Glutamatergic neuron (in vitro differentiated cells): Measurements from ENCODE around the gene SRSF2. TPM values are rescaled to one million over a fixed set of nuclear protein-coding genes. Genes with fewer than 3 reads are reported as not detected.

Source experiments
- DNase-seq: peaks from one replicate; pipeline ENCODE4 v3.0.0; 2022
- H3K27ac Mint-ChIP-seq: one replicate; pipeline ENCODE4 v1.8.0; 2020; ENCODE audit warnings: mild to moderate bottlenecking, mixed read lengths, inconsistent platforms; ENCODE audit not compliant: unreplicated experiment
- H3K27me3 Mint-ChIP-seq: one replicate; pipeline ENCODE4 v1.8.0; 2020; ENCODE audit warnings: mild to moderate bottlenecking, moderate library complexity, mixed read lengths, inconsistent platforms; ENCODE audit not compliant: unreplicated experiment
- H3K36me3 Mint-ChIP-seq: one replicate; pipeline ENCODE4 v1.8.0; 2020; ENCODE audit warnings: mild to moderate bottlenecking, mixed read lengths, inconsistent platforms; ENCODE audit not compliant: unreplicated experiment
- H3K4me1 Mint-ChIP-seq: one replicate; pipeline ENCODE4 v1.8.0; 2020; ENCODE audit warnings: mild to moderate bottlenecking, low read depth, mixed read lengths, inconsistent platforms; ENCODE audit not compliant: unreplicated experiment
- H3K4me3 Mint-ChIP-seq: one replicate; pipeline ENCODE4 v1.8.0; 2020; ENCODE audit warnings: mild to moderate bottlenecking, mixed read lengths, inconsistent platforms; ENCODE audit not compliant: unreplicated experiment
- H3K9me3 Mint-ChIP-seq: one replicate; pipeline ENCODE4 v1.8.0; 2020; ENCODE audit warnings: mild to moderate bottlenecking, moderate library complexity, mixed read lengths, inconsistent platforms; ENCODE audit not compliant: unreplicated experiment
- total RNA-seq: library from RNA; stranded (reverse); fragmentation: NEBNext Ultra II Directional; extraction: Animal tissue kit (Norgen Biotek cat#: 25700); gene quantifications from one replicate; pipeline ENCODE4 v1.2.1, GENCODE V29; 2021; ENCODE audit not compliant: unreplicated experiment
- TF ChIP-seq, protein P1 (sequence below): fragments of 200-600 bp; sonication (generic); IDR thresholded peaks from one replicate; pipeline ENCODE4 v1.5.0; 2021; ENCODE audit not compliant: partially characterized antibody, unreplicated experiment

Gene SRSF2
- total RNA-seq, 1 donor from 2014 or later = 188 TPM

- Mint-ChIP-seq H3K27ac (no peak overlapping the region), H3K9me3 (no peaks in the 10 kb centered on the region), H3K4me3 (no peak overlapping the region), H3K27me3 (no peaks in the 10 kb centered on the region), H3K4me1 (no peaks in the 10 kb centered on the region), H3K36me3 (no peaks in the 10 kb centered on the region)
- no peak for DNase-seq
- TF ChIP-seq, protein P1, sequence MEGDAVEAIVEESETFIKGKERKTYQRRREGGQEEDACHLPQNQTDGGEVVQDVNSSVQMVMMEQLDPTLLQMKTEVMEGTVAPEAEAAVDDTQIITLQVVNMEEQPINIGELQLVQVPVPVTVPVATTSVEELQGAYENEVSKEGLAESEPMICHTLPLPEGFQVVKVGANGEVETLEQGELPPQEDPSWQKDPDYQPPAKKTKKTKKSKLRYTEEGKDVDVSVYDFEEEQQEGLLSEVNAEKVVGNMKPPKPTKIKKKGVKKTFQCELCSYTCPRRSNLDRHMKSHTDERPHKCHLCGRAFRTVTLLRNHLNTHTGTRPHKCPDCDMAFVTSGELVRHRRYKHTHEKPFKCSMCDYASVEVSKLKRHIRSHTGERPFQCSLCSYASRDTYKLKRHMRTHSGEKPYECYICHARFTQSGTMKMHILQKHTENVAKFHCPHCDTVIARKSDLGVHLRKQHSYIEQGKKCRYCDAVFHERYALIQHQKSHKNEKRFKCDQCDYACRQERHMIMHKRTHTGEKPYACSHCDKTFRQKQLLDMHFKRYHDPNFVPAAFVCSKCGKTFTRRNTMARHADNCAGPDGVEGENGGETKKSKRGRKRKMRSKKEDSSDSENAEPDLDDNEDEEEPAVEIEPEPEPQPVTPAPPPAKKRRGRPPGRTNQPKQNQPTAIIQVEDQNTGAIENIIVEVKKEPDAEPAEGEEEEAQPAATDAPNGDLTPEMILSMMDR = no peak
Observed at GRCh38 chr17:76753061-76753961, 16.2 kb upstream of the SRSF2 start.

- no peaks in the 10 kb centered on the region for H3K4me1 Mint-ChIP-seq
Observed at GRCh38 chr17:76752006-76752405, 14.9 kb upstream of the SRSF2 start.

DNA sequence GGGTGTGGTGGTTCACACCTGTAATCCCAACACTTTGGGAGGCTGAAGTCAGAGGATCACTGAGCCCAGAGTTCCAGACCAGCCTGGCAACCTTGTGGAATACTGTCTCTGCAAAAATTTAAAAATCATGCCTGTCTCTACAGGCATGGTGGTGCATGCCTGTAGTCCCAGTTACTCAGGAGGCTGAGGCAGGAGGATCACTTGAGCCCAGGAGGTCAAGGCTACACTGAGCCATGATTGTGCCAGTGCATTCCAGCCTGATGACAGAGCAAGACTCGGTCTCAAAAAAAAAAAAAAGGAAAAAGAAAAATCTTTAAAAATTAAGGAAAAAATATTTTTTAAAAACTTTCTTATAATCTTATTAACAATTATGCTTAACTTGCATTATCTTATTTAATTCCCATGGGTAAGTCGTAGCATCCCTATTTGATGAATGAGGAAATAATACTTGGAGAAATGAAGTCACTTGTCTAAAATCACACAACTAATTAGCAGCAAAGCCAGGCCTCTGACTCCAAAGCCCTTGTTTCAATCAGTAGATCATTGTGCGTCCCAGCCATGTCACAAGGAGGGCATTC is 14.4 kb upstream of the SRSF2 start:
- TF ChIP-seq, protein P1 = no peak
- no peaks in the 10 kb centered on the region for H3K4me1 Mint-ChIP-seq
- H3K36me3 Mint-ChIP-seq = peaks cover 3% of the 10 kb centered on the region
- no peak overlapping the region for H3K4me3 Mint-ChIP-seq
- no peak for DNase-seq
- H3K27me3 Mint-ChIP-seq = no peaks in the 10 kb centered on the region
- H3K27ac Mint-ChIP-seq = no peak overlapping the region
- no peaks in the 10 kb centered on the region for H3K9me3 Mint-ChIP-seq

More at GRCh38 chr17:76752006-76752405, 14.9 kb upstream of the SRSF2 start:
- no peak for DNase-seq
- Mint-ChIP-seq H3K27me3 (no peaks in the 10 kb centered on the region), H3K9me3 (no peaks in the 10 kb centered on the region), H3K36me3 (no peaks in the 10 kb centered on the region), H3K4me3 (no peak overlapping the region), H3K27ac (no peak overlapping the region)
- TF ChIP-seq, protein P1 = no peak

GRCh38 chr17:76748657-76749056 is 11.5 kb upstream of the SRSF2 start:
- H3K36me3 Mint-ChIP-seq = peaks cover 10% of the 10 kb centered on the region
- no peaks in the 10 kb centered on the region for H3K27me3 Mint-ChIP-seq
- TF ChIP-seq, protein P1 = no peak
- no peak overlapping the region for H3K4me3 Mint-ChIP-seq
- H3K27ac Mint-ChIP-seq = no peak overlapping the region
- no peaks in the 10 kb centered on the region for H3K9me3 Mint-ChIP-seq
- no peaks in the 10 kb centered on the region for H3K4me1 Mint-ChIP-seq
- DNase-seq = no peak
